Spleen (tissue), 11 donors: ENCODE data around the gene TERF2IP. TPM values are rescaled to one million over a fixed set of nuclear protein-coding genes. Genes with fewer than 3 reads are reported as not detected.

Experiments used
- DNase-seq: peaks from one replicate; pipeline ENCODE4 v3.0.0-alpha.2; 2020
- H3K27ac ChIP-seq, 8 donors: fragments of 200-600 bp; sonication (generic) in 7 of 8; 1 replicate in 4 of 8; 2 replicates in 4 of 8; pipeline versions ENCODE4 v1.5.0 to v1.8.0; 2016 to 2021; ENCODE audit warnings: inconsistent platforms in 4 of 8, mild to moderate bottlenecking in 4 of 8, moderate library complexity in 1 of 8
- H3K27me3 ChIP-seq, 7 donors: fragments of 200-600 bp; sonication (generic) in 6 of 7; replicated peaks in 1 of 7; 1 replicate in 4 of 7; 2 replicates in 3 of 7; pipeline versions ENCODE4 v1.5.0 to v1.8.0; 2016 to 2021; ENCODE audit warnings: inconsistent platforms in 3 of 7, mild to moderate bottlenecking in 1 of 7
- H3K36me3 ChIP-seq, 6 donors: fragments of 200-600 bp; sonication (generic) in 5 of 6; 1 replicate in 4 of 6; 2 replicates in 2 of 6; pipeline versions ENCODE4 v1.5.0 to v1.8.0; 2016 to 2021; ENCODE audit warnings: inconsistent platforms in 2 of 6
- H3K4me1 ChIP-seq, 6 donors: fragments of 200-600 bp; sonication (generic) in 5 of 6; 1 replicate in 3 of 6; 2 replicates in 3 of 6; pipeline versions ENCODE4 v1.5.0 to v1.8.0; 2016 to 2021; ENCODE audit warnings: inconsistent platforms in 3 of 6
- H3K4me3 ChIP-seq, 8 donors: fragments of 200-600 bp; sonication (generic) in 7 of 8; 1 replicate in 4 of 8; 2 replicates in 4 of 8; pipeline versions ENCODE4 v1.5.0 to v1.8.0; 2016 to 2021; ENCODE audit warnings: inconsistent platforms in 4 of 8, mild to moderate bottlenecking in 4 of 8, moderate library complexity in 2 of 8
- H3K9me3 ChIP-seq, 8 donors: fragments of 200-600 bp; sonication (generic) in 7 of 8; 1 replicate in 4 of 8; 2 replicates in 4 of 8; pipeline versions ENCODE4 v1.5.0 to v1.8.0; 2016 to 2021; ENCODE audit warnings: inconsistent platforms in 4 of 8
- CTCF ChIP-seq, 11 experiments: fragments of 200-600 bp in 7 of 11; fragments of 450-650 bp in 4 of 11; sonication (generic) in 4 of 11; IDR thresholded peaks in 8 of 11; conservative IDR thresholded peaks in 3 of 11; 1 replicate in 7 of 11; 2 replicates in 4 of 11; pipeline versions ENCODE4 v1.4.0 to v1.8.0; 2016 to 2021; ENCODE audit warnings: antibody characterized with exemption in 11 of 11, inconsistent platforms in 4 of 11, mild to moderate bottlenecking in 1 of 11
- POLR2A ChIP-seq, 3 donors: fragments of 450-650 bp; IDR thresholded peaks; one replicate each; pipeline ENCODE4 v1.5.1; 2017; ENCODE audit warnings: antibody characterized with exemption in 3 of 3, mild to moderate bottlenecking in 1 of 3
- POLR2AphosphoS5 ChIP-seq, 3 donors: sonication (generic); formaldehyde crosslinking; IDR thresholded peaks; one replicate each; pipeline ENCODE4 v1.5.1; 2017; ENCODE audit warnings: antibody characterized with exemption in 3 of 3
- WGBS, 5 donors: extraction: QIAGEN DNeasy Blood & Tissue Kit in 3 of 5; methylation state at CpG; one replicate each; pipeline versions ENCODE4 v1.1.5 to v1.1.7; 2013 to 2018; 5-methylcytosine and 5-hydroxymethylcytosine counted together
- intact Hi-C: fragments of 100-400 bp; cut with DNase I; formaldehyde crosslinking; loops from one replicate; pipeline ENCODE4 v1.15.0; 2023; ENCODE audit warnings: low total_unique reads
- polyA plus RNA-seq, 3 donors: library from polyadenylated mRNA; stranded (reverse); fragments of 200-250 nt; gene quantifications; one replicate each; pipeline ENCODE4 v1.2.1, GENCODE V29; 2013
- total RNA-seq, 7 donors: library from RNA; depleted of rRNA in 3 of 7; stranded (reverse); fragments of >200 nt in 3 of 7; fragmentation: NEBNext Ultra II Directional in 4 of 7; extraction: Animal tissue kit (Norgen Biotek cat#: 25700) in 4 of 7; gene quantifications; one replicate each; pipeline versions ENCODE4 v1.1.0 to v1.2.1, GENCODE V29; 2016 to 2021
- donor health status: healthy with polysubstance abuse.
- donor health status: DM: no; HTN: no; CAD: no; lungs with moderate emphysema.
- donor health status: DM: no; HTN: no; CAD: no.
- donor health status: Bipolar disorder and iron deficiency.
- donor health status: healthy.
- donor health status: DM: no; HTN: no; CAD: no.
- donor health status: DM: yes; HTN: yes; CAD: no.

The TERF2IP gene
- total and polyA plus RNA-seq, 10 donors, result 42.8 to 90.1 (median 73.0) TPM

GRCh38 chr16:75617121-75617520, 30.5 kb upstream of the TERF2IP start:
- no peak overlapping the region for H3K4me3 ChIP-seq
- WGBS, 5 donors, result 80 to 94% (median 82%) methylated on average over 3 of the region's 3 CpGs
- intact Hi-C loops, result no loop called here
- peak overlapping the region in 6 of 8 donors; percentile 4 to 79 (median 46) for H3K27ac ChIP-seq
- no peaks in the 10 kb centered on the region for H3K27me3 ChIP-seq
- peaks cover 0 to 84% (median 68%) of the 10 kb centered on the region in 6 donors for H3K36me3 ChIP-seq
- H3K4me1 ChIP-seq, result peaks cover 8 to 34% (median 25%) of the 10 kb centered on the region in 6 donors
- no peak for DNase-seq
- H3K9me3 ChIP-seq, result no peaks in the 10 kb centered on the region
- TF ChIP-seq POLR2A (IDR thresholded peaks at IDR 0.05) (no peak), CTCF (IDR thresholded peaks at IDR 0.05 in 8 of 11, conservative IDR thresholded peaks at IDR 0.05 in 3 of 11) (no peak), POLR2AphosphoS5 (IDR thresholded peaks at IDR 0.05) (no peak)

- Histone ChIP-seq H3K36me3 (peaks cover 0 to 68% (median 53%) of the 10 kb centered on the region in 6 donors), H3K9me3 (no peaks in the 10 kb centered on the region), H3K27me3 (no peaks in the 10 kb centered on the region), H3K4me3 (no peak overlapping the region), H3K4me1 (peaks cover 11 to 46% (median 37%) of the 10 kb centered on the region in 6 donors), H3K27ac (peak overlapping the region in 3 of 8 donors; percentile 95 to 97 (median 96))
- 88 to 97% (median 94%) methylated on average over 2 of the region's 2 CpGs for WGBS, 5 donors
- no peak for DNase-seq
- TF ChIP-seq CTCF (IDR thresholded peaks at IDR 0.05 in 8 of 11, conservative IDR thresholded peaks at IDR 0.05 in 3 of 11) (no peak), POLR2A (IDR thresholded peaks at IDR 0.05) (no peak), POLR2AphosphoS5 (IDR thresholded peaks at IDR 0.05) (no peak)
- intact Hi-C loops, result no loop called here
These were observed 28.8 kb upstream of the TERF2IP start for GRCh38 chr16:75618780-75619179.

GRCh38 chr16:75620326-75621169, 27.0 kb upstream of the TERF2IP start:
- TF ChIP-seq CTCF (IDR thresholded peaks at IDR 0.05 in 8 of 11, conservative IDR thresholded peaks at IDR 0.05 in 3 of 11) (no peak), POLR2AphosphoS5 (IDR thresholded peaks at IDR 0.05) (peak in 2 of 3 donors; percentile 40 to 71), POLR2A (IDR thresholded peaks at IDR 0.05) (no peak)
- Histone ChIP-seq H3K27me3 (no peaks in the 10 kb centered on the region), H3K9me3 (no peaks in the 10 kb centered on the region), H3K4me3 (peak overlapping the region in 1 of 8 donors; percentile 39), H3K36me3 (peaks cover 0 to 59% (median 37%) of the 10 kb centered on the region in 6 donors), H3K27ac (peak overlapping the region in 5 of 8 donors; percentile 55 to 97 (median 96)), H3K4me1 (peaks cover 11 to 47% (median 37%) of the 10 kb centered on the region in 6 donors)
- WGBS, 5 donors, result 73 to 82% (median 75%) methylated on average over 20 of the region's 20 CpGs
- DNase-seq, result peak; percentile 80
- intact Hi-C loops, result loop anchor here (5.0 to 10.0 kb wide), 2 partner anchors 53 to 156 kb away; partner anchors contain the start of genes GABARAPL2 and TMEM170A

- TF ChIP-seq CTCF (IDR thresholded peaks at IDR 0.05 in 8 of 11, conservative IDR thresholded peaks at IDR 0.05 in 3 of 11) (peak in 5 of 11 experiments; percentile 9 to 43 (median 18)), POLR2A (IDR thresholded peaks at IDR 0.05) (no peak), POLR2AphosphoS5 (IDR thresholded peaks at IDR 0.05) (no peak)
These were observed 26.4 kb upstream of the TERF2IP start for GRCh38 chr16:75621170-75621477.

More at GRCh38 chr16:75621170-75621477, 26.4 kb upstream of the TERF2IP start:
- Histone ChIP-seq H3K4me3 (peak overlapping the region in 1 of 8 donors; percentile 94), H3K36me3 (peaks cover 0 to 59% (median 36%) of the 10 kb centered on the region in 6 donors), H3K27ac (peak overlapping the region in 5 of 8 donors; percentile 55 to 97 (median 96)), H3K4me1 (peaks cover 11 to 47% (median 37%) of the 10 kb centered on the region in 6 donors), H3K9me3 (no peaks in the 10 kb centered on the region), H3K27me3 (no peaks in the 10 kb centered on the region)
- intact Hi-C loops, result loop anchor here (5.0 to 10.0 kb wide), 2 partner anchors 54 to 156 kb away; partner anchors contain the start of genes GABARAPL2 and TMEM170A
- DNase-seq, result no peak
- WGBS, 5 donors, result 15 to 26% (median 17%) methylated on average over 2 of the region's 2 CpGs
